Fibroblast of lung (primary cell): ENCODE measurements around the gene PHF21A. TPM values are rescaled to one million over a fixed set of nuclear protein-coding genes. Genes with fewer than 3 reads are reported as not detected.

Experiments used
- DNase-seq, 2 donors: peaks; one replicate each; pipeline versions ENCODE4 v3.0.0 to v3.0.0-alpha.2; 2010; ENCODE audit warnings: low read depth in 2 of 2
- H2AFZ ChIP-seq: 2 replicates; pipeline ENCODE4 v1.5.1; 2012; ENCODE audit warnings: low read length, control low read depth, inconsistent platforms
- H3K27ac ChIP-seq: 2 replicates; pipeline ENCODE4 v1.5.1; 2011; ENCODE audit warnings: low read length, control low read depth; ENCODE audit not compliant: insufficient read depth
- H3K27me3 ChIP-seq: 2 replicates; pipeline ENCODE4 v1.5.1; 2011; ENCODE audit warnings: mild to moderate bottlenecking, low read length; ENCODE audit not compliant: control insufficient read depth, insufficient read depth
- H3K36me3 ChIP-seq: 2 replicates; pipeline ENCODE4 v1.5.1; 2011; ENCODE audit warnings: low read length; ENCODE audit not compliant: control insufficient read depth, insufficient read depth
- H3K4me1 ChIP-seq: 2 replicates; pipeline ENCODE4 v1.5.1; 2011; ENCODE audit warnings: low read length; ENCODE audit not compliant: control insufficient read depth, insufficient read depth; ENCODE audit errors: extremely low read depth
- H3K4me2 ChIP-seq: 2 replicates; pipeline ENCODE4 v1.5.1; 2011; ENCODE audit warnings: low read length, control low read depth; ENCODE audit not compliant: insufficient read depth; ENCODE audit errors: extremely low read depth
- H3K4me3 ChIP-seq, 4 experiments: fragments of 200-600 bp in 1 of 4; sonication (generic) in 1 of 4; replicated peaks in 1 of 4; 2 replicates each; pipeline ENCODE4 v1.5.1; 2011 to 2016; ENCODE audit warnings: low read length in 4 of 4, low read depth in 3 of 4, mild to moderate bottlenecking in 3 of 4, control low read depth in 2 of 4, inconsistent platforms in 1 of 4, mixed read lengths in 1 of 4; ENCODE audit not compliant: insufficient read depth in 1 of 4; ENCODE audit errors: control extremely low read depth in 1 of 4
- H3K79me2 ChIP-seq: 2 replicates; pipeline ENCODE4 v1.5.1; 2012; ENCODE audit warnings: mild to moderate bottlenecking, low read length, inconsistent platforms; ENCODE audit not compliant: control insufficient read depth, insufficient read depth
- H3K9ac ChIP-seq: 2 replicates; pipeline ENCODE4 v1.5.1; 2011; ENCODE audit warnings: mild to moderate bottlenecking, low read length, control low read depth; ENCODE audit not compliant: insufficient read depth
- H3K9me3 ChIP-seq: 2 replicates; pipeline ENCODE4 v1.5.1; 2012; ENCODE audit warnings: low read depth, low read length; ENCODE audit not compliant: control insufficient read depth, insufficient read depth
- H4K20me1 ChIP-seq: 2 replicates; pipeline ENCODE4 v1.5.1; 2011; ENCODE audit warnings: low read length; ENCODE audit not compliant: control insufficient read depth, insufficient read depth; ENCODE audit errors: extremely low read depth
- EZH2 ChIP-seq: IDR thresholded peaks from 2 replicates; pipeline ENCODE4 v1.5.1; 2012; ENCODE audit warnings: low read length, control low read depth, mild to moderate bottlenecking; ENCODE audit errors: missing control alignments
- polyA plus RNA-seq, 2 donors: library from polyadenylated mRNA; depleted of rRNA in 1 of 2; stranded (reverse) in 1 of 2; unstranded in 1 of 2; fragments of >200 nt; gene quantifications; 2 replicates each; pipeline ENCODE4 v1.2.1, GENCODE V29; 2011 to 2012; ENCODE audit warnings: missing spikeins in 1 of 2
- total RNA-seq: library from RNA; depleted of rRNA; stranded (reverse); fragments of >200 nt; gene quantifications from 2 replicates; pipeline ENCODE4 v1.2.1, GENCODE V29; 2014
- TF ChIP-seq, protein P1 (sequence below), 2 donors: IDR thresholded peaks in 1 of 2; conservative IDR thresholded peaks in 1 of 2; 1 replicate in 1 of 2; 2 replicates in 1 of 2; pipeline ENCODE4 v1.5.1; 2011 to 2012; ENCODE audit warnings: low read length in 2 of 2, control low read depth in 1 of 2, inconsistent platforms in 1 of 2, low read depth in 1 of 2, mild to moderate bottlenecking in 1 of 2

Gene PHF21A
- total and polyA plus RNA-seq, 2 donors (not counting 1 experiment from before 2014, with no cell fraction given), result 18.5 to 21.0 TPM

DNA sequence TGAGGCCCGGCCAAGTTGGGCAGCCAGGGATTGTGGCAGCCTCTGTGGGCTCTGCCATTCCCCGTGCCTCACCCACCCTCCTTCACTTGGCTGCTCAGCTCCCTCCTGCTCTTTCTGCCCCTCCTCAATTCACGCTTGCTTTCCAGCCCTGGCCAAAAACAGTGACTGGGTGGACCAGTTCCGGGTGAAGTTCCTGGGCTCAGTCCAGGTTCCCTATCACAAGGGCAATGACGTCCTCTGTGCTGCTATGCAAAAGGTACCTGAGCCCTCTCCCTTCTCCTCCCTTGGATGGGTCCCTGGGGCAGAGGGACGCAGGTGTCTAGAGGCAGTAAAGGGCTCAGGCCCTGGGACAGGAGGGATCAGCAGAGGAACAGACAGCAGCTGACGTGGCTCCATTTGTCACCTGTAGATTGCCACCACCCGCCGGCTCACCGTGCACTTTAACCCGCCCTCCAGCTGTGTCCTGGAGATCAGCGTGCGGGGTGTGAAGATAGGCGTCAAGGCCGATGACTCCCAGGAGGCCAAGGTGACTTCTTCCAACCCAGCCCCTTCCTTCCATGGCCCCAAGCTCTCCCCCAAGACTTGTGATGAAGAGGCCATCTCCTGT is 216.8 kb downstream of the PHF21A start:
- no peak for DNase-seq
- Histone ChIP-seq H4K20me1 (no peaks in the 10 kb centered on the region), H3K36me3 (peaks cover 4% of the 10 kb centered on the region), H3K79me2 (no peaks in the 10 kb centered on the region), H3K4me2 (no peak overlapping the region), H3K4me3 (no peak overlapping the region), H3K9ac (no peak overlapping the region), H3K27ac (no peak overlapping the region), H3K4me1 (no peaks in the 10 kb centered on the region), H3K9me3 (no peaks in the 10 kb centered on the region), H3K27me3 (no peaks in the 10 kb centered on the region), H2AFZ (no peak overlapping the region)
- no peak for TF ChIP-seq EZH2
- TF ChIP-seq, protein P1, sequence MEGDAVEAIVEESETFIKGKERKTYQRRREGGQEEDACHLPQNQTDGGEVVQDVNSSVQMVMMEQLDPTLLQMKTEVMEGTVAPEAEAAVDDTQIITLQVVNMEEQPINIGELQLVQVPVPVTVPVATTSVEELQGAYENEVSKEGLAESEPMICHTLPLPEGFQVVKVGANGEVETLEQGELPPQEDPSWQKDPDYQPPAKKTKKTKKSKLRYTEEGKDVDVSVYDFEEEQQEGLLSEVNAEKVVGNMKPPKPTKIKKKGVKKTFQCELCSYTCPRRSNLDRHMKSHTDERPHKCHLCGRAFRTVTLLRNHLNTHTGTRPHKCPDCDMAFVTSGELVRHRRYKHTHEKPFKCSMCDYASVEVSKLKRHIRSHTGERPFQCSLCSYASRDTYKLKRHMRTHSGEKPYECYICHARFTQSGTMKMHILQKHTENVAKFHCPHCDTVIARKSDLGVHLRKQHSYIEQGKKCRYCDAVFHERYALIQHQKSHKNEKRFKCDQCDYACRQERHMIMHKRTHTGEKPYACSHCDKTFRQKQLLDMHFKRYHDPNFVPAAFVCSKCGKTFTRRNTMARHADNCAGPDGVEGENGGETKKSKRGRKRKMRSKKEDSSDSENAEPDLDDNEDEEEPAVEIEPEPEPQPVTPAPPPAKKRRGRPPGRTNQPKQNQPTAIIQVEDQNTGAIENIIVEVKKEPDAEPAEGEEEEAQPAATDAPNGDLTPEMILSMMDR (conservative IDR thresholded peaks at IDR 0.05 in 1 of 2, IDR thresholded peaks at IDR 0.05 in 1 of 2; ENCODE audit: low read depth in 1 of 2, low read length in 2 of 2), result no peak

DNA sequence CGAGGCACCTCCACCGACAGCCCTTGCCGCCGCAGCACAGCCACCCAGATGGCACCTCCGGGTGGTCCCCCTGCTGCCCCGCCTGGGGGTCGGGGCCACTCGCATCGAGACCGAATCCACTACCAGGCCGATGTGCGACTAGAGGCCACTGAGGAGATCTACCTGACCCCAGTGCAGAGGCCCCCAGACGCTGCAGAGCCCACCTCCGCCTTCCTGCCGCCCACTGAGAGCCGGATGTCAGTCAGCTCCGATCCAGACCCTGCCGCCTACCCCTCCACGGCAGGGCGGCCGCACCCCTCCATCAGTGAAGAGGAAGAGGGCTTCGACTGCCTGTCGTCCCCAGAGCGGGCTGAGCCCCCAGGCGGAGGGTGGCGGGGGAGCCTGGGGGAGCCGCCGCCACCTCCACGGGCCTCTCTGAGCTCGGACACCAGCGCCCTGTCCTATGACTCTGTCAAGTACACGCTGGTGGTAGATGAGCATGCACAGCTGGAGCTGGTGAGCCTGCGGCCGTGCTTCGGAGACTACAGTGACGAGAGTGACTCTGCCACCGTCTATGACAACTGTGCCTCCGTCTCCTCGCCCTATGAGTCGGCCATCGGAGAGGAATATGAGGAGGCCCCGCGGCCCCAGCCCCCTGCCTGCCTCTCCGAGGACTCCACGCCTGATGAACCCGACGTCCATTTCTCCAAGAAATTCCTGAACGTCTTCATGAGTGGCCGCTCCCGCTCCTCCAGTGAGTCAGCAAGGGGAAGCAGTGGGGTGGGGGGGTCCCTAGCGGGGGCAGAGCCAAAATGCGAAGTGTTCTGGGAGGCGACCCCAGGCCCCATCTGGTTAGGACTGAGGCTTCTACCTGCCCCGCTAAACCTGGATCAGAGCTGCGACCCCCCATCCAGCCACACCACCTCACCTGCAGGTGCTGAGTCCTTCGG is 218.5 kb downstream of the PHF21A start:
- Histone ChIP-seq H3K4me2 (no peak overlapping the region), H3K4me1 (peaks cover 3% of the 10 kb centered on the region), H3K9me3 (no peaks in the 10 kb centered on the region), H3K27ac (no peak overlapping the region), H3K27me3 (peaks cover 3% of the 10 kb centered on the region), H3K36me3 (peaks cover 4% of the 10 kb centered on the region), H4K20me1 (no peaks in the 10 kb centered on the region), H3K4me3 (no peak overlapping the region), H3K9ac (no peak overlapping the region), H2AFZ (no peak overlapping the region), H3K79me2 (no peaks in the 10 kb centered on the region)
- no peak for TF ChIP-seq EZH2
- TF ChIP-seq, protein P1 (conservative IDR thresholded peaks at IDR 0.05 in 1 of 2, IDR thresholded peaks at IDR 0.05 in 1 of 2; ENCODE audit: low read depth in 1 of 2, low read length in 2 of 2), result no peak
- no peak for DNase-seq

DNA sequence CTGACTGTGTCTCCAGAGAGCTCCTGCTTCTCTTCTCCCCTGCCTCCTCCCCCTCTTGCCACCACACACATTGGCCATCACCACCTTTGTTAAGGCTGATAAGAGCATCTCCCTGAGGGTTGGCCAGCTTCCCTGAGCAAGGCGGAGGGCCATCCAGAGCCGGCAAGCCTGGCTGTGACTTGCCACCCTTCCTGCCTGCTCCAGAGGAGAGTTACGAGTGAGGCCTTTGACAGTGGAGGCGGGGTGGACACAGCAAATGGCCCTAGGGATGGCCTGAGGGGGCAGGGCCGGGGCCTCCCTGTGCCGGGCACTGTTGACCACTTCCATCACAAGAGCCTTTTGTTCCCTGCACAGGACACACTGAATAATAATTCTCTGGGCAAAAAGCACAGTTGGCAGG is 219.6 kb downstream of the PHF21A start:
- no peaks in the 10 kb centered on the region for H4K20me1 ChIP-seq
- no peak overlapping the region for H3K4me2 ChIP-seq
- TF ChIP-seq, protein P1 (conservative IDR thresholded peaks at IDR 0.05 in 1 of 2, IDR thresholded peaks at IDR 0.05 in 1 of 2; ENCODE audit: low read depth in 1 of 2, low read length in 2 of 2), result no peak
- no peak for TF ChIP-seq EZH2
- H2AFZ ChIP-seq, result no peak overlapping the region
- no peaks in the 10 kb centered on the region for H3K79me2 ChIP-seq
- no peak overlapping the region for H3K9ac ChIP-seq
- no peak overlapping the region for H3K4me3 ChIP-seq
- DNase-seq, result no peak
- no peaks in the 10 kb centered on the region for H3K9me3 ChIP-seq
- no peak overlapping the region for H3K27ac ChIP-seq
- peaks cover 13% of the 10 kb centered on the region for H3K27me3 ChIP-seq
- H3K36me3 ChIP-seq, result peaks cover 4% of the 10 kb centered on the region
- H3K4me1 ChIP-seq, result peaks cover 3% of the 10 kb centered on the region
